HL-60 (cell line): Measurements from ENCODE around the gene PLAAT3.

Experiments
- CTCF ChIP-seq: IDR thresholded peaks from one replicate; pipeline ENCODE4 v1.5.1; 2011; ENCODE audit warnings: low read length, control low read depth, inconsistent platforms; ENCODE audit not compliant: insufficient read depth
- POLR2AphosphoS5 ChIP-seq: IDR thresholded peaks from 2 replicates; pipeline ENCODE4 v1.6.1; 2012; ENCODE audit warnings: low read depth
- REST ChIP-seq: IDR thresholded peaks from 2 replicates; pipeline ENCODE4 v1.6.1; 2012; ENCODE audit warnings: low read depth; ENCODE audit not compliant: insufficient replicate concordance

GRCh38 chr11:63616953-63617352, 2.7 kb upstream of the PLAAT3 start:
- no peak for TF ChIP-seq POLR2AphosphoS5
- no peak for TF ChIP-seq CTCF
- no peak for TF ChIP-seq REST
